Activated CD4-positive, CD25-positive, alpha-beta regulatory T cell treated with anti-CD3 and anti-CD28 coated beads, Interleukin-2, amount 50 U/mL, for 24 hours (primary cell): ENCODE data around the gene MRTFB.
A peak's percentile ranks its signal among the peaks of the same experiment; 100 is the strongest.

ENCODE experiments used
- ATAC-seq, 2 donors: fragments of 150-1000 bp; cut with Tn5 transposase; one replicate each; pipeline ENCODE4 v1.10.0; 2021; ENCODE audit warnings: mild to moderate bottlenecking in 1 of 2, moderate library complexity in 1 of 2

The MRTFB gene

GRCh38 chr16:14291286-14291685, 220.2 kb downstream of the MRTFB start:
- no peak for ATAC-seq

- ATAC-seq: no peak
These were observed 221.1 kb downstream of the MRTFB start for GRCh38 chr16:14292051-14292825.

GRCh38 chr16:14296663-14297062, 225.5 kb downstream of the MRTFB start:
- ATAC-seq: no peak

GRCh38 chr16:14298374-14299122, 227.4 kb downstream of the MRTFB start:
- no peak for ATAC-seq

GRCh38 chr16:14300705-14301168, 229.6 kb downstream of the MRTFB start:
- ATAC-seq: peak; percentile 34 to 44

- no peak for ATAC-seq
These were observed 230.3 kb downstream of the MRTFB start for GRCh38 chr16:14301169-14302030.

GRCh38 chr16:14302031-14302398, 230.9 kb downstream of the MRTFB start:
- peak; percentile 52 to 58 for ATAC-seq

GRCh38 chr16:14302399-14303181, 231.5 kb downstream of the MRTFB start:
- ATAC-seq: peak; percentile 26 to 28

- no peak for ATAC-seq
These were observed 232.1 kb downstream of the MRTFB start for GRCh38 chr16:14303182-14303618.

GRCh38 chr16:14303639-14304394, 232.7 kb downstream of the MRTFB start:
- no peak for ATAC-seq

GRCh38 chr16:14304891-14305460, 233.9 kb downstream of the MRTFB start:
- no peak for ATAC-seq

- no peak for ATAC-seq
These were observed 235.5 kb downstream of the MRTFB start for GRCh38 chr16:14306485-14307058.

- ATAC-seq: no peak
These were observed 236.0 kb downstream of the MRTFB start for GRCh38 chr16:14307059-14307526.

GRCh38 chr16:14307527-14308367, 236.6 kb downstream of the MRTFB start:
- no peak for ATAC-seq

GRCh38 chr16:14308368-14308723, 237.2 kb downstream of the MRTFB start:
- no peak for ATAC-seq

GRCh38 chr16:14309001-14309886, 238.1 kb downstream of the MRTFB start:
- peak; percentile 13 to 33 for ATAC-seq

- peak in 1 of 2 donors; percentile 32 for ATAC-seq
These were observed 238.8 kb downstream of the MRTFB start for GRCh38 chr16:14309906-14310305.

GRCh38 chr16:14310519-14310991, 239.4 kb downstream of the MRTFB start:
- ATAC-seq: no peak
